Measurements from ENCODE around the gene IQCF2. TPM values are rescaled to one million over a fixed set of nuclear protein-coding genes. Genes with fewer than 3 reads are reported as not detected.

IQCF2 gene
- total and polyA plus RNA-seq, 10 donors = not detected

DNA sequence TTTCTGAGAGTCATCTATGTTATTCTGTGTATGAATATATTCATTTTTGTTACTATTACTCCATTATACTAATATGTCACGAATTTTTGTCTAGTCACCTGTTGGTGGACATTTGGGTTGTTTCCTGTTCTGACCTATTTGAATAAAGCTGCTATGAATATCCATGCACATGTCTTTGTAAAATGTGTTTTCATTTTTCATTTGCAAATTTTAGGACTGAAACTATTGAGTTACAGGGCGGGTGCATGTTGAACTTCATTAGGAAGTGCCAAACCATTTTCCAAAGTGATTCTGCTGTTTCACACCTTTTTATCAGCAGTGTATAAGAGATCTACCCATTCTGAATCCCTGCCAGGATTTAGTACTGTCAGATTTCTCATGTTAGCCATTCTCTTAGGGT lies 44.7 kb upstream of the IQCF2 start:
- H3K27me3 ChIP-seq (replicated peaks in 1 of 7) = peaks cover 0 to 47% (median 0%) of the 10 kb centered on the region in 7 donors
- H3K36me3 ChIP-seq = no peaks in the 10 kb centered on the region
- peaks cover 0 to 6% (median 0%) of the 10 kb centered on the region in 8 donors for H3K9me3 ChIP-seq
- DNase-seq = no peak
- 69 to 84% (median 74%) methylated on average over 2 of the region's 2 CpGs for WGBS, 5 donors
- intact Hi-C loops (cut with DNase I; ENCODE audit: low total_unique reads) = no loop called here
- no peaks in the 10 kb centered on the region for H3K4me1 ChIP-seq
- no peak for TF ChIP-seq POLR2AphosphoS5 (IDR thresholded peaks at IDR 0.05)
- TF ChIP-seq, protein P1, sequence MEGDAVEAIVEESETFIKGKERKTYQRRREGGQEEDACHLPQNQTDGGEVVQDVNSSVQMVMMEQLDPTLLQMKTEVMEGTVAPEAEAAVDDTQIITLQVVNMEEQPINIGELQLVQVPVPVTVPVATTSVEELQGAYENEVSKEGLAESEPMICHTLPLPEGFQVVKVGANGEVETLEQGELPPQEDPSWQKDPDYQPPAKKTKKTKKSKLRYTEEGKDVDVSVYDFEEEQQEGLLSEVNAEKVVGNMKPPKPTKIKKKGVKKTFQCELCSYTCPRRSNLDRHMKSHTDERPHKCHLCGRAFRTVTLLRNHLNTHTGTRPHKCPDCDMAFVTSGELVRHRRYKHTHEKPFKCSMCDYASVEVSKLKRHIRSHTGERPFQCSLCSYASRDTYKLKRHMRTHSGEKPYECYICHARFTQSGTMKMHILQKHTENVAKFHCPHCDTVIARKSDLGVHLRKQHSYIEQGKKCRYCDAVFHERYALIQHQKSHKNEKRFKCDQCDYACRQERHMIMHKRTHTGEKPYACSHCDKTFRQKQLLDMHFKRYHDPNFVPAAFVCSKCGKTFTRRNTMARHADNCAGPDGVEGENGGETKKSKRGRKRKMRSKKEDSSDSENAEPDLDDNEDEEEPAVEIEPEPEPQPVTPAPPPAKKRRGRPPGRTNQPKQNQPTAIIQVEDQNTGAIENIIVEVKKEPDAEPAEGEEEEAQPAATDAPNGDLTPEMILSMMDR (IDR thresholded peaks at IDR 0.05 in 8 of 11, conservative IDR thresholded peaks at IDR 0.05 in 3 of 11) = no peak
- TF ChIP-seq POLR2A (IDR thresholded peaks at IDR 0.05) = no peak
- no peak overlapping the region for H3K27ac ChIP-seq
- H3K4me3 ChIP-seq = no peak overlapping the region

DNA sequence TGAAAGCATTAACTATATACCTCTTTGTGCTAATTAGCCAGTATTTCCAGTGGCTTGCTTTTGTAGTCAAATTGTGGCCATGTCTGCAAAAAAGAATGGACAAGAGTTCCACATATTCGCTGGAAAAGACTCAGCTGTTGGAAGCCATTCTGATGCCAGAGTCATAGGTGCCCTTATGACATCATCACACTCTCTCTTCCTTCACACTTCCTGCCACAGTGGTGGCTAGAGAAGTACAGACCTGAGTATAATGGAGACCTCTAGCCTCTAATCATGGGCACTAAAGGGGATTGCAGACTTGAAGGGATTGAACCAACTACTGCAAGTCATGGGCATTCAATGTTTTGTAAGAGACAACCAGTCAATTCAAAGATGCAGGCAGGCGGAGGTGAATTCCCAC lies 44.0 kb upstream of the IQCF2 start:
- H3K4me3 ChIP-seq = no peak overlapping the region
- no peaks in the 10 kb centered on the region for H3K36me3 ChIP-seq
- H3K9me3 ChIP-seq = peaks cover 0 to 6% (median 0%) of the 10 kb centered on the region in 8 donors
- H3K27me3 ChIP-seq (replicated peaks in 1 of 7) = peaks cover 0 to 49% (median 0%) of the 10 kb centered on the region in 7 donors
- no peak for DNase-seq
- no peaks in the 10 kb centered on the region for H3K4me1 ChIP-seq
- no peak overlapping the region for H3K27ac ChIP-seq
- WGBS, 5 donors = 85 to 92% (median 90%) methylated on average over 2 of the region's 2 CpGs
- no peak for TF ChIP-seq POLR2AphosphoS5 (IDR thresholded peaks at IDR 0.05)
- intact Hi-C loops (cut with DNase I; ENCODE audit: low total_unique reads) = no loop called here

DNA sequence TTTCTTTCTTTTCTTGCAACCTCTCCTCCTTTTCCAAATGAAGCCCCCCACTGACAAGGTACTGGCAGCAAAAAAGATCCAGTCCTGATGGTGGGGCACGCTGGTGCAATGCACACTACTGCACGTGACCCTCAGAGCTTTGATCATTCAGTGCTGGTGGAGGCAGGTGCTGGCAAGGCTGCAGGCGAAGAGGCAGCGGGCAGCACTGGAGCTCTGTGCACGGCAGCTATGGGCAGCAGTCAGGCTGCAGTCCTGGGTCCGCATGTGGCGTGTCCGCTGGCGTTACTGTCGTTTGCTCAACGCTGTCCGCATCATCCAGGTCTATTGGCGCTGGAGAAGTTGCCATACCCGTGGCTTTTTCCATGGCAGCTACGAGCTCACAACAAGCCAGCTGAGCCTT lies 42.3 kb upstream of the IQCF2 start:
- Histone ChIP-seq H3K4me1 (no peaks in the 10 kb centered on the region), H3K27ac (no peak overlapping the region), H3K36me3 (no peaks in the 10 kb centered on the region), H3K9me3 (peaks cover 0 to 6% (median 0%) of the 10 kb centered on the region in 8 donors), H3K4me3 (no peak overlapping the region), H3K27me3 (replicated peaks in 1 of 7) (peaks cover 0 to 56% (median 0%) of the 10 kb centered on the region in 7 donors)
- TF ChIP-seq POLR2AphosphoS5 (IDR thresholded peaks at IDR 0.05) = no peak
- TF ChIP-seq, protein P1 (IDR thresholded peaks at IDR 0.05 in 8 of 11, conservative IDR thresholded peaks at IDR 0.05 in 3 of 11) = no peak
- no peak for TF ChIP-seq POLR2A (IDR thresholded peaks at IDR 0.05)
- DNase-seq = no peak
- intact Hi-C loops (cut with DNase I; ENCODE audit: low total_unique reads) = no loop called here
- 89 to 95% (median 91%) methylated on average over 15 of the region's 15 CpGs for WGBS, 5 donors

DNA sequence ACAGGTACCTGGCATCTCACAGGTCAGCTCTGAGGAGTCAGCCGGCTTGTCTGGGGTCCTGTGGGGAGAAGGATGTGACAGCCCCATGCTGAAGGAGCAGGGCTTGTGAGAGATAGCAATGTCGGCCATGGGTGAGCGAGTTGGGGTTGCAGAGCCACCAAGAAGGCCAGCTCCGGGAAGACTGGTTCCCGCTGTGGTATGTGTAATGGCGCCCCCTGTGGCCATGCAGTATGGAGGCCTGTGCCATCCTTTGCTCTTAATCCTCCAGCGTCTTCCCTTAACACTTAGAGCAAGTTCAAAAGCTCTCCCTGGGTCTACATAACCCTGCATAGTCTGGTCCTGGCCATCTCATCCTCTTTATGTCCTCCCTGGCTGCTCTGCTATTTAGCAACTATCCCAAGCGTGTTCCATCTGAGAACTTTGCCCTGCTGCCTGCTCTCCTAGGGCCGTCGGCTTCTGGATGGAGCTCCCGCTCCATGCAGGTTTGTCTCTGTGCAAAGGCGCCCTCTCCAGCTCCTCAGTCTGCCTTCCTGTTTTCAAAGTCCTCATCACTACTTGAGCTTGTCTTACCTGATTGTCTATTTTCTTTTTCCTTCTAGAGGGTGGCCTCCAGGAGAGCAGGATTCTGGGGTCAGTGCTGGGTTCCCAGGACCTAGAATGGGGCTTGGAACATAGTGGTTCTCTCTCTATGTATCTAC lies 41.6 kb upstream of the IQCF2 start:
- no peak for TF ChIP-seq POLR2AphosphoS5 (IDR thresholded peaks at IDR 0.05)
- TF ChIP-seq POLR2A (IDR thresholded peaks at IDR 0.05) = no peak
- TF ChIP-seq, protein P1 (IDR thresholded peaks at IDR 0.05 in 8 of 11, conservative IDR thresholded peaks at IDR 0.05 in 3 of 11) = no peak
- H3K9me3 ChIP-seq = peaks cover 0 to 6% (median 0%) of the 10 kb centered on the region in 8 donors
- DNase-seq = no peak
- WGBS, 5 donors = 51 to 57% (median 55%) methylated on average over 12 of the region's 12 CpGs
- no peak overlapping the region for H3K4me3 ChIP-seq
- H3K4me1 ChIP-seq = no peaks in the 10 kb centered on the region
- H3K36me3 ChIP-seq = no peaks in the 10 kb centered on the region
- no peak overlapping the region for H3K27ac ChIP-seq
- peaks cover 0 to 53% (median 0%) of the 10 kb centered on the region in 7 donors for H3K27me3 ChIP-seq (replicated peaks in 1 of 7)
- intact Hi-C loops (cut with DNase I; ENCODE audit: low total_unique reads) = no loop called here
